PFSK-1 (cell line): ENCODE measurements around the gene TTLL13.

ENCODE experiments used
- FOXP2 ChIP-seq: optimal IDR thresholded peaks from 2 replicates; pipeline ENCODE3; 2011; ENCODE audit warnings: borderline replicate concordance, control low read depth, inconsistent platforms; ENCODE audit not compliant: insufficient read depth; ENCODE audit errors: extremely low read length, extremely low read depth
- POLR2AphosphoS5 ChIP-seq: IDR thresholded peaks from 2 replicates; pipeline ENCODE4 v1.6.1; 2012; ENCODE audit warnings: low read depth, mild to moderate bottlenecking, control low read depth, low read length, moderate library complexity
- SIN3A ChIP-seq: IDR thresholded peaks from 2 replicates; pipeline ENCODE4 v1.6.1; 2012; ENCODE audit warnings: mild to moderate bottlenecking, low read length, moderate library complexity, borderline replicate concordance; ENCODE audit not compliant: insufficient read depth
- TAF1 ChIP-seq: IDR thresholded peaks from 2 replicates; pipeline ENCODE4 v1.6.1; 2012; ENCODE audit warnings: low read length, control low read depth, borderline replicate concordance; ENCODE audit not compliant: insufficient read depth
- TF ChIP-seq, protein P1 (sequence below), 2 experiments: IDR thresholded peaks; 2 replicates each; pipeline versions ENCODE4 v1.6.1 to v1.8.0; 2011 to 2012; ENCODE audit warnings: low read depth in 2 of 2, low read length in 2 of 2, control low read depth in 1 of 2, inconsistent platforms in 1 of 2, mild to moderate bottlenecking in 1 of 2, moderate library complexity in 1 of 2; ENCODE audit not compliant: insufficient read depth in 1 of 2

TTLL13 gene

DNA sequence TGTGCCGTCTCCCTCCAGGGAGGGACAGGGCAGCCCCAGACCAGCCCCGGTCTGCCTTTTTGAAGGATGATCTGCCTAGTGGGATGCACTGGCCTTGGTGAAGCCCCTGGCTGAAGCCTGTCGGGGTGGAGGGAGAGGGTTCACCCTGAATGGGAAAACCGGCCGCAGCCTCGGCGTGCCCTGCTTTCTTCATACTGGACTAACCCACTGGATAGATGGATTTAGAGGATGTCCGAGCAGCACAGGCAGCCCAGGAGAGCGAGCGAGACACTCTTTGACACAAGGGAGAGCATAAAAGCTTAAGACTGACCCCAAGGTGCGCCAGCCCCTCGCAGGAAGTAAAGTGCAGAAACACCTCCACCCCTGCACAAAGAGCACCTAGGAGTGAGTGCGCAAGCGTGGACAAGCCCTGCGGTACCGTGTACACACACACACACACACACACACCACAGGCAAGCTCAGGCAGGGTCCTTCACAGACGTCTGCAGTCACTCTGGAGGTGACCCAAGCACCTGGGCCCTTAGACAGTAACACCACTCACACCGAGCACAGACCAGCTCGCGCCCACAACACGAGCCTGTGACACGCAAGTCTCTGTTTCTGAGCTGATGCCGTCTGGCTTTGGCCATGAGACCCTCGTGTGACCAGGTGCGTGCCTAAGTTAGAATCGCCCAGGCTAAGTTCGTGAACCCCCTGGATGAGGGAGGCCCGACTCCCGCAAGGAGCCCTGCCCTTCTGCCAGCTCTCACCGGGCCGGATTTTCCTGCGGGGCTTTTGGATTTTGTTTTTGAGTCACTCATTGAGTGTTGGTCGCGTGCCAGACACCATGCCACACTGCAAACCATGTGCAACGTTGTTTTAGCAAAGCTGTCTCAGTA is 36.9 kb upstream of the TTLL13 start:
- no peak for TF ChIP-seq TAF1
- no peak for TF ChIP-seq POLR2AphosphoS5
- TF ChIP-seq FOXP2 = no peak
- TF ChIP-seq, protein P1, sequence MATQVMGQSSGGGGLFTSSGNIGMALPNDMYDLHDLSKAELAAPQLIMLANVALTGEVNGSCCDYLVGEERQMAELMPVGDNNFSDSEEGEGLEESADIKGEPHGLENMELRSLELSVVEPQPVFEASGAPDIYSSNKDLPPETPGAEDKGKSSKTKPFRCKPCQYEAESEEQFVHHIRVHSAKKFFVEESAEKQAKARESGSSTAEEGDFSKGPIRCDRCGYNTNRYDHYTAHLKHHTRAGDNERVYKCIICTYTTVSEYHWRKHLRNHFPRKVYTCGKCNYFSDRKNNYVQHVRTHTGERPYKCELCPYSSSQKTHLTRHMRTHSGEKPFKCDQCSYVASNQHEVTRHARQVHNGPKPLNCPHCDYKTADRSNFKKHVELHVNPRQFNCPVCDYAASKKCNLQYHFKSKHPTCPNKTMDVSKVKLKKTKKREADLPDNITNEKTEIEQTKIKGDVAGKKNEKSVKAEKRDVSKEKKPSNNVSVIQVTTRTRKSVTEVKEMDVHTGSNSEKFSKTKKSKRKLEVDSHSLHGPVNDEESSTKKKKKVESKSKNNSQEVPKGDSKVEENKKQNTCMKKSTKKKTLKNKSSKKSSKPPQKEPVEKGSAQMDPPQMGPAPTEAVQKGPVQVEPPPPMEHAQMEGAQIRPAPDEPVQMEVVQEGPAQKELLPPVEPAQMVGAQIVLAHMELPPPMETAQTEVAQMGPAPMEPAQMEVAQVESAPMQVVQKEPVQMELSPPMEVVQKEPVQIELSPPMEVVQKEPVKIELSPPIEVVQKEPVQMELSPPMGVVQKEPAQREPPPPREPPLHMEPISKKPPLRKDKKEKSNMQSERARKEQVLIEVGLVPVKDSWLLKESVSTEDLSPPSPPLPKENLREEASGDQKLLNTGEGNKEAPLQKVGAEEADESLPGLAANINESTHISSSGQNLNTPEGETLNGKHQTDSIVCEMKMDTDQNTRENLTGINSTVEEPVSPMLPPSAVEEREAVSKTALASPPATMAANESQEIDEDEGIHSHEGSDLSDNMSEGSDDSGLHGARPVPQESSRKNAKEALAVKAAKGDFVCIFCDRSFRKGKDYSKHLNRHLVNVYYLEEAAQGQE (IDR thresholded peaks at IDR 0.05; ENCODE audit: insufficient read depth in 1 of 2, low read depth in 2 of 2, low read length in 2 of 2) = no peak

DNA sequence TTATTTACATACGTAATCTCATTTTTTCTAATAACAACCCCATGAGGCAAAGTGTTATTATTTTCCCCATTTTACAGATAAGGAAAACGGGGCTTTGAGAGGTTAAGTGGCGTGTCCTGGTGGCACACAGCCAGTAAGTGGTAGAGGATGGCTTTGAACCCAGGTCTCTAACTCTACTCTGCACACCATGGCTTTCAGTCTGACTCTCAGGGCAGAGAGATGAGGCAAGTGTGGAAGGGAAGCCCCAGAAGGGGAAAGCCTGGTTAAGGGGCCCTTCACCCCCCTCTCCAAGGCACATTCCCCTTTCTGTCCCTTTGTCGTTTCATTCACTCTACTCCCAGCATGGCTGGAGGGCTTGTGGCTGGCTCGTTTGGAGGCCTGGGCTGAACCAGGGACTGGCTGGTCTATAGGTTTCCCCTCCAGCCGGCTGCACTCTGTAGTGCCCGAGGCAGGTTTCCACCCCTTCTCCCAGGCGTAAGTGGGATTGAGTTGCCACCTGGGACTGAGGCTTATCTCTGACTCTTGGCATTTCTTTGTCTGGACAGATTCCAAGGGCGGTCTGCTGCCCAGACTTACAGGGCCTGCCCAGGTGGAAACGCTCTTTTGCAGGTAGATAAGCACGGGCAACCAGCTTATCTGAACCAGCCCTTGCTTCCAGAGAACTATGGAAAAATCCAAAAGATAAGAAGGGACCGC is 36.1 kb upstream of the TTLL13 start:
- TF ChIP-seq FOXP2 (no peak), POLR2AphosphoS5 (no peak), SIN3A (no peak), TAF1 (no peak)
- TF ChIP-seq, protein P1 (IDR thresholded peaks at IDR 0.05; ENCODE audit: insufficient read depth in 1 of 2, low read depth in 2 of 2, low read length in 2 of 2) = no peak

DNA sequence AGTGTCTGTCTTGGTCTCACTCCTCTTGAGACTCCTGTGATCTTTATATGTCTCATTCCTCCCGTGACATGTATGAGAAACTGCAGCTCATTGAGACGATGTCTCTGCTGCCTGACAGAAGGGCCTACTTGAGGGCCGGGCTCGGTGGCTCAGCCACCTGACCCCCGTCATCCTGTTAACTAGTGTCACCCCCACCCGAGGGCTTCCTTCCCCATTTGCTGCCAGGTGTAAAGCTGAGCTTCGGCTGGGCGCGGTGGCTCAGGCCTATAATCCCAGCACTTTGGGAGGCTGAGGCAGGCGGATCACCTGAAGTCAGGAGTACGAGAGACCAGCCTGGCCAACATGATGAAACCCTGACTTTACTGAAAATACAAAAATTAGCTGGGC is 35.5 kb upstream of the TTLL13 start:
- TF ChIP-seq, protein P1 (IDR thresholded peaks at IDR 0.05; ENCODE audit: insufficient read depth in 1 of 2, low read depth in 2 of 2, low read length in 2 of 2) = no peak
- TF ChIP-seq TAF1 (no peak), POLR2AphosphoS5 (no peak), SIN3A (no peak), FOXP2 (no peak)

DNA sequence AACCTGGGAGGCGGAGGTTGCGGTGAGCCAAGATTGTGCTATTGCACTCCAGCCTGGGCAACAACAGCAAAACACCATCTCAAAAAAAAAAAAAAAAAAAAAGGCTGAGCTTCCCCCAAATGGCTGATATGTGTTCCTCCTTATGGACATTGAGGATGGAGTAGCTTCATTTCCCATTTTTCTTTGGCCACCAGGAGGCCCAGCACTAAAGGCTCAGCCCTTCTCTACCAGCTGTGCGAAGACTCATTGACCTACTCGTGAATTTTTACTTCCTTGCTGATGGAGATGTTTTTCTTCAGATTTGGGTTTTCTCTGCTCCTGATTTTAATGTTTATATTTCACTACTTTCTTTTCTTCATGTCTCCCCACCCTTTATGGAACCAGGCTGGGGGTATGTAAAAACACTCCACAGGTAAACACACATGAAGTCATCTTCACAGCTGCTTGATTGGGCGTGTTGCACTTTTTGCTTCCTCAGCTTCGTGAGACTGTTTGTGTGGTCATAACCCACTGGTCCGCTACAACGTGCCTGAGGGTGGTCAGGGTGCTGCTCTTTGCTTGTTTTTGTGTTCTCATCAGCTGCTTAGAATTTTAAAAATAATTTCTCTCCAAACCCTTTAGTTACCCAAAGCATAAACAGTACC is 34.7 kb upstream of the TTLL13 start:
- TF ChIP-seq TAF1 (no peak), POLR2AphosphoS5 (no peak), SIN3A (no peak), FOXP2 (no peak)
- TF ChIP-seq, protein P1 (IDR thresholded peaks at IDR 0.05; ENCODE audit: insufficient read depth in 1 of 2, low read depth in 2 of 2, low read length in 2 of 2) = no peak
